Activated naive CD4-positive, alpha-beta T cell treated with anti-CD3 and anti-CD28 coated beads, Interleukin-2, amount 50 U/mL, for 24 hours (primary cell): ENCODE results near the gene DTWD2.
"Not testable (repeated sequence)": the region's sequence is repeated elsewhere in the genome, so short reads cannot be mapped to it uniquely, and the experiment has no call there.

Experiments
- H3K27ac Mint-ChIP-seq: one replicate; pipeline ENCODE4 v1.8.0; 2021; ENCODE audit warnings: mild to moderate bottlenecking, mixed read lengths
- H3K27me3 Mint-ChIP-seq: one replicate; pipeline ENCODE4 v1.8.0; 2021; ENCODE audit warnings: mixed read lengths
- H3K36me3 Mint-ChIP-seq: one replicate; pipeline ENCODE4 v1.8.0; 2021; ENCODE audit warnings: mixed read lengths
- H3K4me1 Mint-ChIP-seq: one replicate; pipeline ENCODE4 v1.8.0; 2021; ENCODE audit warnings: mixed read lengths
- H3K4me3 Mint-ChIP-seq: one replicate; pipeline ENCODE4 v1.8.0; 2021; ENCODE audit warnings: mild to moderate bottlenecking, mixed read lengths
- H3K9me3 Mint-ChIP-seq: one replicate; pipeline ENCODE4 v1.8.0; 2021; ENCODE audit warnings: mixed read lengths

DTWD2 gene

GRCh38 chr5:118883362-118883761, 105.0 kb downstream of the DTWD2 start:
- H3K4me1 Mint-ChIP-seq = no peaks in the 10 kb centered on the region
- no peaks in the 10 kb centered on the region for H3K27me3 Mint-ChIP-seq
- H3K4me3 Mint-ChIP-seq = no peak overlapping the region
- H3K27ac Mint-ChIP-seq = no peak overlapping the region
- H3K9me3 Mint-ChIP-seq = peaks cover 2% of the 10 kb centered on the region
- H3K36me3 Mint-ChIP-seq = peaks cover 11% of the 10 kb centered on the region

- Mint-ChIP-seq H3K27ac (no peak overlapping the region), H3K36me3 (peaks cover 15% of the 10 kb centered on the region), H3K4me3 (no peak overlapping the region), H3K9me3 (peaks cover 9% of the 10 kb centered on the region), H3K4me1 (no peaks in the 10 kb centered on the region), H3K27me3 (no peaks in the 10 kb centered on the region)
Measured at GRCh38 chr5:118882666-118883065, 105.7 kb downstream of the DTWD2 start.

- H3K27me3 Mint-ChIP-seq, H3K4me1 Mint-ChIP-seq, H3K4me3 Mint-ChIP-seq, H3K27ac Mint-ChIP-seq: not testable (repeated sequence)
- peaks cover 43% of the 10 kb centered on the region for H3K9me3 Mint-ChIP-seq
- H3K36me3 Mint-ChIP-seq = peaks cover 48% of the 10 kb centered on the region
Measured at GRCh38 chr5:118876852-118877251, 111.5 kb downstream of the DTWD2 start.

- Mint-ChIP-seq H3K36me3 (peaks cover 50% of the 10 kb centered on the region), H3K9me3 (peaks cover 43% of the 10 kb centered on the region), H3K27ac (no peak overlapping the region), H3K27me3 (no peaks in the 10 kb centered on the region), H3K4me1 (no peaks in the 10 kb centered on the region), H3K4me3 (no peak overlapping the region)
Measured at GRCh38 chr5:118875131-118875530, 113.2 kb downstream of the DTWD2 start.

- peaks cover 50% of the 10 kb centered on the region for H3K9me3 Mint-ChIP-seq
- no peaks in the 10 kb centered on the region for H3K4me1 Mint-ChIP-seq
- H3K27ac Mint-ChIP-seq = no peak overlapping the region
- H3K36me3 Mint-ChIP-seq = peaks cover 56% of the 10 kb centered on the region
- H3K27me3 Mint-ChIP-seq = no peaks in the 10 kb centered on the region
- no peak overlapping the region for H3K4me3 Mint-ChIP-seq
Measured at GRCh38 chr5:118873417-118873816, 114.9 kb downstream of the DTWD2 start.

GRCh38 chr5:118863345-118863744, 125.0 kb downstream of the DTWD2 start:
- Mint-ChIP-seq H3K27ac (no peak overlapping the region), H3K4me1 (no peaks in the 10 kb centered on the region), H3K27me3 (no peaks in the 10 kb centered on the region), H3K36me3 (peaks cover 12% of the 10 kb centered on the region), H3K4me3 (no peak overlapping the region), H3K9me3 (no peaks in the 10 kb centered on the region)

GRCh38 chr5:118862596-118862995, 125.8 kb downstream of the DTWD2 start:
- Mint-ChIP-seq H3K4me3 (no peak overlapping the region), H3K36me3 (peaks cover 9% of the 10 kb centered on the region), H3K27me3 (no peaks in the 10 kb centered on the region), H3K4me1 (no peaks in the 10 kb centered on the region), H3K9me3 (no peaks in the 10 kb centered on the region), H3K27ac (no peak overlapping the region)

- no peaks in the 10 kb centered on the region for H3K4me1 Mint-ChIP-seq
- no peaks in the 10 kb centered on the region for H3K27me3 Mint-ChIP-seq
- peaks cover 4% of the 10 kb centered on the region for H3K9me3 Mint-ChIP-seq
- no peak overlapping the region for H3K27ac Mint-ChIP-seq
- peaks cover 9% of the 10 kb centered on the region for H3K36me3 Mint-ChIP-seq
- H3K4me3 Mint-ChIP-seq = no peak overlapping the region
Measured at GRCh38 chr5:118857700-118858099, 130.6 kb downstream of the DTWD2 start.

- Mint-ChIP-seq H3K4me1 (no peaks in the 10 kb centered on the region), H3K27ac (no peak overlapping the region), H3K27me3 (no peaks in the 10 kb centered on the region), H3K9me3 (peaks cover 5% of the 10 kb centered on the region), H3K36me3 (peaks cover 9% of the 10 kb centered on the region), H3K4me3 (no peak overlapping the region)
Measured at GRCh38 chr5:118854819-118855218, 133.5 kb downstream of the DTWD2 start.

GRCh38 chr5:118851785-118852184, 136.6 kb downstream of the DTWD2 start:
- not testable (repeated sequence) for H3K9me3 Mint-ChIP-seq, H3K27me3 Mint-ChIP-seq, H3K4me1 Mint-ChIP-seq, H3K27ac Mint-ChIP-seq, H3K4me3 Mint-ChIP-seq
- H3K36me3 Mint-ChIP-seq = peaks cover 22% of the 10 kb centered on the region

- H3K4me3 Mint-ChIP-seq, H3K9me3 Mint-ChIP-seq, H3K27me3 Mint-ChIP-seq, H3K4me1 Mint-ChIP-seq, H3K27ac Mint-ChIP-seq: not testable (repeated sequence)
- H3K36me3 Mint-ChIP-seq = peaks cover 27% of the 10 kb centered on the region
Measured at GRCh38 chr5:118849507-118849906, 138.8 kb downstream of the DTWD2 start.

- Mint-ChIP-seq H3K9me3 (no peaks in the 10 kb centered on the region), H3K4me3 (no peak overlapping the region), H3K4me1 (no peaks in the 10 kb centered on the region), H3K36me3 (peaks cover 20% of the 10 kb centered on the region), H3K27me3 (no peaks in the 10 kb centered on the region), H3K27ac (no peak overlapping the region)
Measured at GRCh38 chr5:118844351-118844750, 144.0 kb downstream of the DTWD2 start.

GRCh38 chr5:118834710-118835109, 153.6 kb downstream of the DTWD2 start:
- H3K9me3 Mint-ChIP-seq = no peaks in the 10 kb centered on the region
- no peak overlapping the region for H3K27ac Mint-ChIP-seq
- H3K4me1 Mint-ChIP-seq = no peaks in the 10 kb centered on the region
- peaks cover 10% of the 10 kb centered on the region for H3K36me3 Mint-ChIP-seq
- no peaks in the 10 kb centered on the region for H3K27me3 Mint-ChIP-seq
- H3K4me3 Mint-ChIP-seq = no peak overlapping the region

GRCh38 chr5:118832974-118833373, 155.4 kb downstream of the DTWD2 start:
- Mint-ChIP-seq H3K9me3 (no peaks in the 10 kb centered on the region), H3K36me3 (peaks cover 14% of the 10 kb centered on the region), H3K27me3 (no peaks in the 10 kb centered on the region), H3K4me1 (no peaks in the 10 kb centered on the region), H3K4me3 (no peak overlapping the region), H3K27ac (no peak overlapping the region)

- no peak overlapping the region for H3K27ac Mint-ChIP-seq
- no peaks in the 10 kb centered on the region for H3K9me3 Mint-ChIP-seq
- no peaks in the 10 kb centered on the region for H3K4me1 Mint-ChIP-seq
- H3K36me3 Mint-ChIP-seq = peaks cover 5% of the 10 kb centered on the region
- H3K27me3 Mint-ChIP-seq = peaks cover 2% of the 10 kb centered on the region
- no peak overlapping the region for H3K4me3 Mint-ChIP-seq
Measured at GRCh38 chr5:118825226-118825625, 163.1 kb downstream of the DTWD2 start.

- no peaks in the 10 kb centered on the region for H3K9me3 Mint-ChIP-seq
- H3K27ac Mint-ChIP-seq = no peak overlapping the region
- H3K36me3 Mint-ChIP-seq = peaks cover 3% of the 10 kb centered on the region
- no peaks in the 10 kb centered on the region for H3K4me1 Mint-ChIP-seq
- no peak overlapping the region for H3K4me3 Mint-ChIP-seq
- H3K27me3 Mint-ChIP-seq = no peaks in the 10 kb centered on the region
Measured at GRCh38 chr5:118818604-118819003, 169.7 kb downstream of the DTWD2 start.

- Mint-ChIP-seq H3K36me3 (peaks cover 22% of the 10 kb centered on the region), H3K27ac (no peak overlapping the region), H3K4me3 (no peak overlapping the region), H3K4me1 (no peaks in the 10 kb centered on the region), H3K9me3 (peaks cover 19% of the 10 kb centered on the region), H3K27me3 (no peaks in the 10 kb centered on the region)
Measured at GRCh38 chr5:118808441-118808840, 179.9 kb downstream of the DTWD2 start.
